Esophagus squamous epithelium (tissue), 5 donors: Measurements from ENCODE around the gene COL4A1. TPM values are rescaled to one million over a fixed set of nuclear protein-coding genes. Genes with fewer than 3 reads are reported as not detected.

Experiments used
- DNase-seq: peaks from one replicate; lab custom pipeline; 2025; lab: John Stamatoyannopoulos, UW
- H3K27ac ChIP-seq, 4 donors: fragments of 200-600 bp; sonication (generic); one replicate each; pipeline ENCODE4 v1.5.1; 2016 to 2019; ENCODE audit warnings: mild to moderate bottlenecking in 1 of 4
- H3K27me3 ChIP-seq, 4 donors: fragments of 200-600 bp; sonication (generic); 1 replicate in 3 of 4; 2 replicates in 1 of 4; pipeline versions ENCODE4 v1.5.1 to v1.6.0; 2017 to 2021; ENCODE audit warnings: antibody characterized with exemption in 1 of 4
- H3K36me3 ChIP-seq, 3 donors: fragments of 200-600 bp; sonication (generic); one replicate each; pipeline ENCODE4 v1.5.1; 2016 to 2019
- H3K4me1 ChIP-seq, 3 donors: fragments of 200-600 bp; sonication (generic); one replicate each; pipeline ENCODE4 v1.5.1; 2017 to 2019
- H3K4me3 ChIP-seq, 4 donors: fragments of 200-600 bp; sonication (generic); 1 replicate in 3 of 4; 2 replicates in 1 of 4; pipeline ENCODE4 v1.5.1; 2016 to 2019; ENCODE audit warnings: mild to moderate bottlenecking in 2 of 4, moderate library complexity in 1 of 4
- H3K9me3 ChIP-seq, 3 donors: fragments of 200-600 bp; sonication (generic); one replicate each; pipeline ENCODE4 v1.5.1; 2016 to 2019
- POLR2A ChIP-seq, 4 donors: fragments of 450-650 bp; IDR thresholded peaks; one replicate each; pipeline ENCODE4 v1.6.1; 2017; ENCODE audit warnings: antibody characterized with exemption in 4 of 4, mild to moderate bottlenecking in 4 of 4, moderate library complexity in 3 of 4
- WGBS, 2 donors: methylation state at CpG; one replicate each; pipeline ENCODE4 v1.1.5; 2018; 5-methylcytosine and 5-hydroxymethylcytosine counted together
- intact Hi-C: fragments of 100-400 bp; cut with DNase I; formaldehyde crosslinking; loops from one replicate; pipeline ENCODE4 v1.15.0; 2022
- total RNA-seq, 4 donors: library from RNA; depleted of rRNA; stranded (reverse); fragments of >200 nt; gene quantifications; one replicate each; pipeline ENCODE4 v1.1.0, GENCODE V29; 2016
- TF ChIP-seq, protein P1 (sequence below), 6 experiments: fragments of 450-650 bp in 4 of 6; fragments of 200-600 bp in 2 of 6; sonication (generic) in 2 of 6; IDR thresholded peaks; one replicate each; pipeline ENCODE4 v1.5.1; 2016 to 2019; ENCODE audit warnings: antibody characterized with exemption in 6 of 6, mild to moderate bottlenecking in 4 of 6, moderate library complexity in 4 of 6
- donor health status: DM: yes; HTN: yes; CAD: no.

Gene COL4A1
- total RNA-seq, 4 donors from 2014 or later: 8.9 to 97.1 (median 40.2) TPM

DNA sequence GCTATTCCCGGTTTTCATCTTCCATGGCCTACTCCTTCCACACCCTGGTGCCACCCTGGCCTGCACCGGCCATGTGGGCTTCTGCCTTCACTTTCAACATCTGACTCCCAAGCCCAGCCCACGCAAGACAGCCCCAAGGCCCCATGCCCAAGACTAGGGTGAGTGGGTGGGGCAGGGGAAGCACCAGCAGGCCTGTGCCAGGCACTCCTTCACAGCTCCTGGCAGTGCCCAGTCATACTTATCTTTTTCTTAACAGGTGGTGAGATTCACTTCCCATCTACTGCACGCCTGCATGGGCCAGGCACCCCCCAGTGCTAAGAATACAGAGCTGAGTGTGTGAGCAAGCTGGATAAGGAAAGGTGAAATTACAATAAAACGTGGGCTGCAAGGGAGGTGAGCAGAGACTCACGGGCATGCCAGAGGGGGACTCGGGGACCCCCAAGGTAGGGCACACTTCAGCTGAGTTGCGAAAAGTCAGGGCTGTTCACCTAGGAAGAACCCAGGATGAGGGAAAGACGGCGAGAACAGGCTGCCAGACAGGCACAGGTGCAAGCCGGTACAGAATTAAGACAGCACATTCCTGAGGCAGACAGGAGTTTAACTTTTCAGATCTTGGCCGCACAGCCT lies 55.7 kb downstream of the COL4A1 start:
- Histone ChIP-seq H3K36me3 (no peaks in the 10 kb centered on the region), H3K27me3 (no peaks in the 10 kb centered on the region), H3K4me1 (peaks cover 0 to 47% (median 30%) of the 10 kb centered on the region in 3 donors), H3K9me3 (no peaks in the 10 kb centered on the region), H3K27ac (peak overlapping the region; percentile 58 to 91 (median 79)), H3K4me3 (peak overlapping the region in 1 of 4 donors; percentile 8)
- no peak for DNase-seq
- TF ChIP-seq, protein P1, sequence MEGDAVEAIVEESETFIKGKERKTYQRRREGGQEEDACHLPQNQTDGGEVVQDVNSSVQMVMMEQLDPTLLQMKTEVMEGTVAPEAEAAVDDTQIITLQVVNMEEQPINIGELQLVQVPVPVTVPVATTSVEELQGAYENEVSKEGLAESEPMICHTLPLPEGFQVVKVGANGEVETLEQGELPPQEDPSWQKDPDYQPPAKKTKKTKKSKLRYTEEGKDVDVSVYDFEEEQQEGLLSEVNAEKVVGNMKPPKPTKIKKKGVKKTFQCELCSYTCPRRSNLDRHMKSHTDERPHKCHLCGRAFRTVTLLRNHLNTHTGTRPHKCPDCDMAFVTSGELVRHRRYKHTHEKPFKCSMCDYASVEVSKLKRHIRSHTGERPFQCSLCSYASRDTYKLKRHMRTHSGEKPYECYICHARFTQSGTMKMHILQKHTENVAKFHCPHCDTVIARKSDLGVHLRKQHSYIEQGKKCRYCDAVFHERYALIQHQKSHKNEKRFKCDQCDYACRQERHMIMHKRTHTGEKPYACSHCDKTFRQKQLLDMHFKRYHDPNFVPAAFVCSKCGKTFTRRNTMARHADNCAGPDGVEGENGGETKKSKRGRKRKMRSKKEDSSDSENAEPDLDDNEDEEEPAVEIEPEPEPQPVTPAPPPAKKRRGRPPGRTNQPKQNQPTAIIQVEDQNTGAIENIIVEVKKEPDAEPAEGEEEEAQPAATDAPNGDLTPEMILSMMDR (IDR thresholded peaks at IDR 0.05): no peak
- TF ChIP-seq POLR2A (IDR thresholded peaks at IDR 0.05): no peak
- 82% methylated on average over 10 to 12 of the region's 12 CpGs for WGBS, 2 donors
- intact Hi-C loops: no loop called here

DNA sequence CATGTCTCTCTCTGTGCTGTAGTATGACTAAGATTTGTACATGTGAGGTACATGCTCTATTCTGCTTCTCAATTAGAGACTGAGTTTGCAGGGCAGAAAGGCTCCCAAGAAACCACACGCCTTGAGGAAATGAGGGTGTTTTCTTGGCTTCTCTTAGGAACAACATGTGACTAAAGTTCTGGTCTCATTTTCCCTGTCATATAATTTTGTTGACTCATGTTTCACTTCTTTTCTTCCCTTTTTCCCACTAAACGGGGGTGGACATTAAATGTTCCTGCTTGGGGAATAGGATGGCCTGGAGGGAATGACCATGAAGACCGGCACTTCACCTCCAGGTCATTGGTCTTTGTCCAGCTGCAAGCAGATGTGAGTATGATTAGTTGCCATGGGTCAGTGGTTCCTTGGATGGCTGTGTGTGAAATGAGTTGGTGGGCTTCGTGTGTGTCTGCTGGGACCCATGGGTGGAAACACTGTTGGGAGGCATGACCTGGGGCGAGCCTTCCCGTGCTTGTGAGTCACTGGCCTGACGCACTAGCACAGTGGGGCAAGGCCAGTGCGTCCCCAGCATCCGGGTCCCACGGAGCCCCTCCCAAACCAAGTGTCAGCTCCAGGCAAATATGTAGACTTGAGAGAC lies 56.6 kb downstream of the COL4A1 start:
- no peak for DNase-seq
- Histone ChIP-seq H3K4me3 (no peak overlapping the region), H3K27me3 (no peaks in the 10 kb centered on the region), H3K4me1 (peaks cover 0 to 50% (median 29%) of the 10 kb centered on the region in 3 donors), H3K9me3 (no peaks in the 10 kb centered on the region), H3K27ac (peak overlapping the region; percentile 58 to 91 (median 79)), H3K36me3 (no peaks in the 10 kb centered on the region)
- 44 to 58% methylated on average over 7 of the region's 10 CpGs for WGBS, 2 donors
- TF ChIP-seq, protein P1 (IDR thresholded peaks at IDR 0.05): no peak
- no peak for TF ChIP-seq POLR2A (IDR thresholded peaks at IDR 0.05)
- intact Hi-C loops: no loop called here

DNA sequence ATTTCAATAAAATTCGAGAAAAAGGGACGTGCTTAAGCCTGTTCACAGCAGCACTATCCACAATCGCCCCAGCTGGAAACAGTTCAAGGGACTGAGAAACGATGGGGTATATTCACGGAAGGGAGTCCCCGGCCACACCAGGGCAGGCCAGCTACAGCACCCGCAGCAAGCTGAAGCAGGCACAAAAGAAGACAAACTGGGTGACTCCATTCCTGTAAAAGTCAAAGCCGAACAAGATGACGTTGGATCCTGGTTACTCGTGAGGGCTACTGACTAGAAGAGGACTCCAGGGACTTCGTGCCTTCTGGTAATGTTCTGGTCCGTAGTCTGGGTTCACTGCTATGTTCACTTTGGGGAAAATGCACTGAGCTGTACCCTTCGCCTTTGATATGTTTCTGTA lies 57.6 kb downstream of the COL4A1 start:
- no peaks in the 10 kb centered on the region for H3K9me3 ChIP-seq
- H3K4me1 ChIP-seq: peaks cover 0 to 61% (median 35%) of the 10 kb centered on the region in 3 donors
- peak overlapping the region; percentile 69 to 91 (median 79) for H3K27ac ChIP-seq
- DNase-seq: no peak
- no peaks in the 10 kb centered on the region for H3K36me3 ChIP-seq
- TF ChIP-seq, protein P1 (IDR thresholded peaks at IDR 0.05): no peak
- no peak for TF ChIP-seq POLR2A (IDR thresholded peaks at IDR 0.05)
- H3K27me3 ChIP-seq: no peaks in the 10 kb centered on the region
- whole genome bisulfite sequencing, 2 donors: 50 to 57% methylated on average over 11 to 13 of the region's 13 CpGs
- intact Hi-C loops: no loop called here
- H3K4me3 ChIP-seq: no peak overlapping the region

DNA sequence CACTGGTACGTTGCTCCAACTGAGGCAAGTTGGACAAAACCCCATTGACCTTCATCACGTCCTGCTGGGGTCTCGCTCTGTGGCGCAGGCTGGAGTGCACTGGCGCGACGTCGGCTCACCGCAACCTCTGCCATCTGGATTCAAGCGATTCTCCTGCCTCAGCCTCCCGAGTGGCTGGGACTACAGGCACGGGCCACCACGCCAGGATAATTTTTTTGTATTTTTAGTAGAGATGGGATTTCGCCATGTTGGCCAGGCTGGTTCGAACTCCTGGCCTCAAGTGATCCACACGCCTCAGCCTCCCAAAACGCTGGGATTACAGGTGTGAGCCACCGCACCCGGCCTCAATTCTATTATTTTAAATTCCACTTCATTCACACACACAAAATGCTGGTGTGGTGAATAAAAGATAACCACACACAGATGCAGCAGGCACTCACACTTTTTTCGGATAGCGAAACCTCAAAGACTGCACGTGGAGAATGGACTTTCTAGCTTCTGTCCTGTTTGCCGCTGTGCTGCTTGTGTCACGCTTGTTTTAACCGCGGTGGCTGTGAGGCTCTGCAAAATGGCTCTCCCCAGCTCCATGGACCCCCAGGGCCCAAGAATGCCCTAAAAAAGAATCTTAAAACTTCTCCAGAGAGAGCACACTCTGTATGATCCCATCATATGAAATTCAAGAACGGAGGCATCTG lies 58.4 kb downstream of the COL4A1 start:
- TF ChIP-seq POLR2A (IDR thresholded peaks at IDR 0.05): no peak
- TF ChIP-seq, protein P1 (IDR thresholded peaks at IDR 0.05): no peak
- H3K4me3 ChIP-seq: no peak overlapping the region
- no peaks in the 10 kb centered on the region for H3K9me3 ChIP-seq
- H3K27me3 ChIP-seq: no peaks in the 10 kb centered on the region
- H3K36me3 ChIP-seq: no peaks in the 10 kb centered on the region
- no peak for DNase-seq
- intact Hi-C loops: no loop called here
- WGBS, 2 donors: 96 to 98% methylated on average over 26 to 27 of the region's 27 CpGs
- H3K27ac ChIP-seq: peak overlapping the region; percentile 69 to 91 (median 79)
- H3K4me1 ChIP-seq: peaks cover 0 to 68% (median 40%) of the 10 kb centered on the region in 3 donors

DNA sequence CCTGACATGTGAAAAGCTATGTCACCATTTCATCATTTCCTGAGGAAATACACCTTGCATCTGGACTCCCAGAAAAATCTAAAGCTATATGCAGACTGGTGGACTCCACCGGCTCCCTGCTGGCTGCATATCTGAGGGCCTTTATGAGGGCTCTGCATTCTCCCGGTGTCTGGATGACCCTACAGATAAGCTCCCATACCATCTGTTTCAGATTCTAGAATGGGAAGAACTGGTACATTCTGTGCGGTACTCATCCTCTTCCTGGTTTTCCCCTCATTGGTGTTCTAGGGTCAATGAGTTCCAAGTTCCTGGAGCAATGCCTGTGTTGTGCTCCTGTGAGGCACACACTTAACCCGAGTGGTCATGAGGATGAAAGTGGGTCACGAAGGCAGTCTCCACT lies 60.4 kb downstream of the COL4A1 start:
- Histone ChIP-seq H3K27ac (peak overlapping the region in 3 of 4 donors; percentile 72 to 91 (median 77)), H3K27me3 (no peaks in the 10 kb centered on the region), H3K36me3 (no peaks in the 10 kb centered on the region), H3K4me1 (peaks cover 0 to 77% (median 40%) of the 10 kb centered on the region in 3 donors), H3K9me3 (no peaks in the 10 kb centered on the region), H3K4me3 (no peak overlapping the region)
- WGBS, 2 donors: 74 to 75% methylated on average over 4 of the region's 5 CpGs
- DNase-seq: no peak
- TF ChIP-seq, protein P1 (IDR thresholded peaks at IDR 0.05): no peak
- TF ChIP-seq POLR2A (IDR thresholded peaks at IDR 0.05): no peak
- intact Hi-C loops: no loop called here
